HFF-Myc (cell line): ENCODE measurements around the gene HADHA.
"Not testable (repeated sequence)": the region's sequence is repeated elsewhere in the genome, so short reads cannot be mapped to it uniquely, and the experiment has no call there.

Experiments
- DNase-seq: peaks from one replicate; pipeline ENCODE4 v3.0.0-alpha.2; 2011; ENCODE audit warnings: low read depth; ENCODE audit errors: extremely low read depth
- H3K4me3 ChIP-seq: replicated peaks from 2 replicates; pipeline ENCODE4 v1.5.1; 2011; ENCODE audit warnings: low read depth, mild to moderate bottlenecking, control low read depth, low read length
- CTCF ChIP-seq: IDR thresholded peaks from 2 replicates; pipeline ENCODE4 v1.5.1; 2012; ENCODE audit warnings: mild to moderate bottlenecking, low read depth, low read length, control low read depth; ENCODE audit errors: missing control alignments

Gene HADHA

GRCh38 chr2:26172189-26172870 lies 72.1 kb downstream of the HADHA start:
- DNase-seq = no peak
- H3K4me3 ChIP-seq = no peak overlapping the region
- no peak for TF ChIP-seq CTCF

- DNase-seq = no peak
- no peak for TF ChIP-seq CTCF
Measured at GRCh38 chr2:26170795-26171194, 73.6 kb downstream of the HADHA start.

DNA sequence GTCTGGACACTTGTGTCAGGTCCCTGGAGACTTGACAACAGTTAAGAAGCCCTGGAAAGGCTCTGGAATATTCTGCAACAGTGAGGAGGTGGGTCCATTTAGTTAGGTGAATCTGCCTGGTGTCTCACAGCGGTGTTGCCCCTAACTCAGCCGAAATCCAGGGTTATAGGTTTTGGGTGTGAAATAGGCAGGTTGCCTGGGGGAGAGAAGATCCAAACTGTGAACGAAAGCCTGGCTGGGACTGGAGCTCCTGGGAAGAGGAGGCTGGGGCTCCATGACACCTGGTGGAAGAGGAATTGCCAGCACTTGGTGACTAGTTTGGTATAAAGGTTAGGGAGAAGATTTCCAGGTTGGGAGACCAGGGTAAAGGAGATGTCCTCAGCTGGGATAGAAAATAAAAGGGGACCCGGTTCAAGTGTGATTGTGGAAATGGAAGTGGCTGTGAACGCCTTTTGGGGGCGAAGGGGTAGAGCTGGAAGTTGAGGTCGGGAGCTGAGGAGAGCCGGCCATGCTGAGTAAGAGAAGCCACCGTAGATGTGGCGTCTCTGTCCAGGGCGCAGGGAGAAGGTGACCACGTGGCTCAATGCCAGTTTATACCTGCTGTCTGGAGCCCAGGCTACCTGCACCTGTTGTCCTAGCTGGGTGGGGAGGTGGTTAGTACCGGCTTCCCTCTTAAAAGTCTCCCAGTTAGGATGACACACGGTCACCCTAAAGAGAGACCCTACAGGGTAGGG lies 74.6 kb downstream of the HADHA start:
- no peak for DNase-seq
- H3K4me3 ChIP-seq = no peak overlapping the region
- no peak for TF ChIP-seq CTCF

More at GRCh38 chr2:26170795-26171194, 73.6 kb downstream of the HADHA start:
- no peak overlapping the region for H3K4me3 ChIP-seq

DNA sequence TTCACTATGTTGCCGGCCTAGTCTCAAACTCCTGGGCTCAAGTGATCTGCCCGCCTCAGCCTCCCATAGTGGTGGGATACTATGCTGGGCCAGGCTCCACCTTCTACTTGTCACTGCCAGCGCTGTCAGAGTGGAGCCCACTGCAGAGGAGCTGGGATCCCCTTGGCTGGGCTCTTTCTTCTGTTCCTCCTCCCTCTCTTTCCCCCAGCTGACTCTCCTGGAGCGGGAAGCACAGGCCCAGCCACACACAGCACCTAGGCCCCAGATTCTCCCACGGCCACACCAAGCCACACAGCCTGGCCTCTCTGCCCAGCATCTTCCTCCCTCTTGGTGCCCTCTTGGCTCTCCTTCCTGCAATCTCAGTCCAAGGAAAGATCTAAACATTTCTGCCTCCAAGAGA lies 75.2 kb downstream of the HADHA start:
- no peak for DNase-seq
- no peak for TF ChIP-seq CTCF
- H3K4me3 ChIP-seq = no peak overlapping the region

DNA sequence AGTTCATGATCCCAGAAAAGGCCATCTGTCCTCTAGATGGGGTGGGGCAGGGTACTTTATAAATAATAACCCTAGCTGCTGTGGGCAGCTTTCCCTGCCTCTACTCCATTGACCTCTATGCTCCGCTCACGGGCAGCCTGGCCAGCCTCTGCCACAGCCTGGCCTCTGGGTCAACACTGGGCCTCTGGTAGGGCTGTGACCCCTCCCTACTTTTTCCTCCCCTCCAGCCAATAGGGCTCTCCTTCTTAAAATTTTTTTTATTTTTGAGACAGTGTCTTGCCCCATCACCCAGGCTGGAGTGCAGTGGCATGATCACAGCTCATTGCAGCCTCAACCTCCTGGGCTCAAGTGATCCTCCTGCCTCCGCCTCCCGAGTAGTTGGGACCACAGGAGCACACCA lies 75.6 kb downstream of the HADHA start:
- no peak for DNase-seq
- no peak overlapping the region for H3K4me3 ChIP-seq
- TF ChIP-seq CTCF = no peak

- DNase-seq, H3K4me3 ChIP-seq: not testable (repeated sequence)
Measured at GRCh38 chr2:26166541-26166940, 77.9 kb downstream of the HADHA start.

DNA sequence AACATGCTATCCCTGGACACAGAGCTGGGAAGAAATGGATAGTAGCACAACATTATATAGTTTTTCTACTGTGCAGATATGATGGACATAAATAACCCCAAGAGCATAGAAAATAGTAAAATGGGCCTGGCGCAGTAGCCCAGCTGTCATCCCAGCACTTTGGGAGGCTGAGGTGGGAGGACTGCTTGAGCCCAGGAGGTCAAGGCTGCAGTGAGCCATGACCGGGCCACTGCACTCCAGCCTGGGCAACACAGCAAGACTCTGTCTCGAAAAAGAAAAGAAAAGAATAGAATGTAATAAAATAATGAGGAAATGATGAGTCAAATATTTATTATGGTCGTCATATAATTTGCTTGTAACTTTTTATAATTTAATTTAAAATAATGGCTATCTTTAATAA lies 79.0 kb downstream of the HADHA start:
- DNase-seq = no peak
- no peak overlapping the region for H3K4me3 ChIP-seq
- no peak for TF ChIP-seq CTCF
